ENCODE results near the gene OR2A12.
"Not testable (repeated sequence)": the region's sequence is repeated elsewhere in the genome, so short reads cannot be mapped to it uniquely, and the experiment has no call there.

The OR2A12 gene

GRCh38 chr7:144118341-144118740 is 32.3 kb downstream of the OR2A12 start:
- Histone ChIP-seq H3K4me3 (ENCODE audit: low read depth in 1 of 2, low read length in 2 of 2) (no peak overlapping the region), H3K36me3 (ENCODE audit: control insufficient read depth in 1 of 2, insufficient read depth in 2 of 2, low read length in 2 of 2) (no peaks in the 10 kb centered on the region), H3K27ac (ENCODE audit: low read length) (no peak overlapping the region), H3K27me3 (ENCODE audit: low read depth, low read length) (no peaks in the 10 kb centered on the region), H3K4me1 (ENCODE audit: control insufficient read depth in 1 of 2, insufficient read depth in 2 of 2, low read length in 2 of 2) (no peaks in the 10 kb centered on the region), H3K9me3 (ENCODE audit: control insufficient read depth in 1 of 2, low read length in 2 of 2) (no peaks in the 10 kb centered on the region)

- no peak within 1 kb of the TSS for H3K4me3 ChIP-seq (ENCODE audit: low read depth in 1 of 2, low read length in 2 of 2)
- H3K4me1 ChIP-seq (ENCODE audit: control insufficient read depth in 1 of 2, insufficient read depth in 2 of 2, low read length in 2 of 2), result no peaks in the 10 kb centered on the region
- H3K27ac ChIP-seq (ENCODE audit: low read length), result no peak within 1 kb of the TSS
- H3K9me3 ChIP-seq (ENCODE audit: control insufficient read depth in 1 of 2, low read length in 2 of 2), result no peaks in the 10 kb centered on the region
- H3K36me3 ChIP-seq (ENCODE audit: control insufficient read depth in 1 of 2, insufficient read depth in 2 of 2, low read length in 2 of 2), result no peaks in the 10 kb centered on the region
- no peaks in the 10 kb centered on the region for H3K27me3 ChIP-seq (ENCODE audit: low read depth, low read length)
Measured at GRCh38 chr7:144122876-144123275, 36.8 kb downstream of the OR2A12 start, which contains the start of gene OR2A14. Gene OR2A14, plus strand, starts transcription at chr7:144123176. Its CDS starts 5,937 bp downstream, at chr7:144129113.

- H3K4me3 ChIP-seq (ENCODE audit: low read depth in 1 of 2, low read length in 2 of 2), result no peak overlapping the region
- H3K36me3 ChIP-seq (ENCODE audit: control insufficient read depth in 1 of 2, insufficient read depth in 2 of 2, low read length in 2 of 2), result no peaks in the 10 kb centered on the region
- H3K27me3 ChIP-seq (ENCODE audit: low read depth, low read length), result no peaks in the 10 kb centered on the region
- no peaks in the 10 kb centered on the region for H3K9me3 ChIP-seq (ENCODE audit: control insufficient read depth in 1 of 2, low read length in 2 of 2)
- H3K27ac ChIP-seq (ENCODE audit: low read length), result no peak overlapping the region
- no peaks in the 10 kb centered on the region for H3K4me1 ChIP-seq (ENCODE audit: control insufficient read depth in 1 of 2, insufficient read depth in 2 of 2, low read length in 2 of 2)
Measured at GRCh38 chr7:144127714-144128334, 41.7 kb downstream of the OR2A12 start.

- not testable (repeated sequence) for H3K36me3 ChIP-seq (ENCODE audit: control insufficient read depth in 1 of 2, insufficient read depth in 2 of 2, low read length in 2 of 2); H3K27me3 ChIP-seq (ENCODE audit: low read depth, low read length); H3K9me3 ChIP-seq (ENCODE audit: control insufficient read depth in 1 of 2, low read length in 2 of 2); H3K4me3 ChIP-seq (ENCODE audit: low read depth in 1 of 2, low read length in 2 of 2); H3K27ac ChIP-seq (ENCODE audit: low read length); H3K4me1 ChIP-seq (ENCODE audit: control insufficient read depth in 1 of 2, insufficient read depth in 2 of 2, low read length in 2 of 2)
Measured at GRCh38 chr7:144129601-144130000, 43.5 kb downstream of the OR2A12 start.

GRCh38 chr7:144130730-144131129 is 44.7 kb downstream of the OR2A12 start:
- Histone ChIP-seq H3K4me1 (ENCODE audit: control insufficient read depth in 1 of 2, insufficient read depth in 2 of 2, low read length in 2 of 2) (no peaks in the 10 kb centered on the region), H3K4me3 (ENCODE audit: low read depth in 1 of 2, low read length in 2 of 2) (no peak overlapping the region), H3K9me3 (ENCODE audit: control insufficient read depth in 1 of 2, low read length in 2 of 2) (no peaks in the 10 kb centered on the region), H3K27ac (ENCODE audit: low read length) (no peak overlapping the region), H3K27me3 (ENCODE audit: low read depth, low read length) (no peaks in the 10 kb centered on the region), H3K36me3 (ENCODE audit: control insufficient read depth in 1 of 2, insufficient read depth in 2 of 2, low read length in 2 of 2) (no peaks in the 10 kb centered on the region)

GRCh38 chr7:144132262-144132661 is 46.2 kb downstream of the OR2A12 start:
- no peak overlapping the region for H3K27ac ChIP-seq (ENCODE audit: low read length)
- H3K9me3 ChIP-seq (ENCODE audit: control insufficient read depth in 1 of 2, low read length in 2 of 2), result no peaks in the 10 kb centered on the region
- H3K4me1 ChIP-seq (ENCODE audit: control insufficient read depth in 1 of 2, insufficient read depth in 2 of 2, low read length in 2 of 2), result no peaks in the 10 kb centered on the region
- H3K4me3 ChIP-seq (ENCODE audit: low read depth in 1 of 2, low read length in 2 of 2), result no peak overlapping the region
- H3K27me3 ChIP-seq (ENCODE audit: low read depth, low read length), result no peaks in the 10 kb centered on the region
- H3K36me3 ChIP-seq (ENCODE audit: control insufficient read depth in 1 of 2, insufficient read depth in 2 of 2, low read length in 2 of 2), result no peaks in the 10 kb centered on the region

- Histone ChIP-seq H3K36me3 (ENCODE audit: control insufficient read depth in 1 of 2, insufficient read depth in 2 of 2, low read length in 2 of 2) (no peaks in the 10 kb centered on the region), H3K27me3 (ENCODE audit: low read depth, low read length) (no peaks in the 10 kb centered on the region), H3K4me3 (ENCODE audit: low read depth in 1 of 2, low read length in 2 of 2) (no peak overlapping the region), H3K9me3 (ENCODE audit: control insufficient read depth in 1 of 2, low read length in 2 of 2) (no peaks in the 10 kb centered on the region), H3K4me1 (ENCODE audit: control insufficient read depth in 1 of 2, insufficient read depth in 2 of 2, low read length in 2 of 2) (no peaks in the 10 kb centered on the region), H3K27ac (ENCODE audit: low read length) (no peak overlapping the region)
Measured at GRCh38 chr7:144133307-144133706, 47.2 kb downstream of the OR2A12 start.

GRCh38 chr7:144134116-144134515 is 48.0 kb downstream of the OR2A12 start:
- H3K4me1 ChIP-seq (ENCODE audit: control insufficient read depth in 1 of 2, insufficient read depth in 2 of 2, low read length in 2 of 2), result no peaks in the 10 kb centered on the region
- H3K36me3 ChIP-seq (ENCODE audit: control insufficient read depth in 1 of 2, insufficient read depth in 2 of 2, low read length in 2 of 2), result no peaks in the 10 kb centered on the region
- no peak overlapping the region for H3K27ac ChIP-seq (ENCODE audit: low read length)
- no peak overlapping the region for H3K4me3 ChIP-seq (ENCODE audit: low read depth in 1 of 2, low read length in 2 of 2)
- no peaks in the 10 kb centered on the region for H3K9me3 ChIP-seq (ENCODE audit: control insufficient read depth in 1 of 2, low read length in 2 of 2)
- H3K27me3 ChIP-seq (ENCODE audit: low read depth, low read length), result no peaks in the 10 kb centered on the region

- Histone ChIP-seq H3K9me3 (ENCODE audit: control insufficient read depth in 1 of 2, low read length in 2 of 2) (no peaks in the 10 kb centered on the region), H3K36me3 (ENCODE audit: control insufficient read depth in 1 of 2, insufficient read depth in 2 of 2, low read length in 2 of 2) (no peaks in the 10 kb centered on the region), H3K27ac (ENCODE audit: low read length) (no peak overlapping the region), H3K4me3 (ENCODE audit: low read depth in 1 of 2, low read length in 2 of 2) (no peak overlapping the region), H3K27me3 (ENCODE audit: low read depth, low read length) (no peaks in the 10 kb centered on the region), H3K4me1 (ENCODE audit: control insufficient read depth in 1 of 2, insufficient read depth in 2 of 2, low read length in 2 of 2) (no peaks in the 10 kb centered on the region)
Measured at GRCh38 chr7:144137501-144137900, 51.4 kb downstream of the OR2A12 start.

- Histone ChIP-seq H3K27me3 (ENCODE audit: low read depth, low read length) (no peaks in the 10 kb centered on the region), H3K9me3 (ENCODE audit: control insufficient read depth in 1 of 2, low read length in 2 of 2) (peaks cover 0 to 6% of the 10 kb centered on the region in 2 donors), H3K27ac (ENCODE audit: low read length) (no peak overlapping the region), H3K36me3 (ENCODE audit: control insufficient read depth in 1 of 2, insufficient read depth in 2 of 2, low read length in 2 of 2) (no peaks in the 10 kb centered on the region), H3K4me3 (ENCODE audit: low read depth in 1 of 2, low read length in 2 of 2) (no peak overlapping the region), H3K4me1 (ENCODE audit: control insufficient read depth in 1 of 2, insufficient read depth in 2 of 2, low read length in 2 of 2) (no peaks in the 10 kb centered on the region)
Measured at GRCh38 chr7:144142187-144142586, 56.1 kb downstream of the OR2A12 start.

- Histone ChIP-seq H3K27me3 (ENCODE audit: low read depth, low read length) (no peaks in the 10 kb centered on the region), H3K27ac (ENCODE audit: low read length) (no peak overlapping the region), H3K36me3 (ENCODE audit: control insufficient read depth in 1 of 2, insufficient read depth in 2 of 2, low read length in 2 of 2) (no peaks in the 10 kb centered on the region), H3K4me1 (ENCODE audit: control insufficient read depth in 1 of 2, insufficient read depth in 2 of 2, low read length in 2 of 2) (no peaks in the 10 kb centered on the region), H3K9me3 (ENCODE audit: control insufficient read depth in 1 of 2, low read length in 2 of 2) (peaks cover 8 to 21% of the 10 kb centered on the region in 2 donors), H3K4me3 (ENCODE audit: low read depth in 1 of 2, low read length in 2 of 2) (no peak overlapping the region)
Measured at GRCh38 chr7:144144426-144144825, 58.3 kb downstream of the OR2A12 start.

GRCh38 chr7:144148224-144148827 is 62.2 kb downstream of the OR2A12 start:
- Histone ChIP-seq H3K27me3 (ENCODE audit: low read depth, low read length) (no peaks in the 10 kb centered on the region), H3K27ac (ENCODE audit: low read length) (no peak overlapping the region), H3K36me3 (ENCODE audit: control insufficient read depth in 1 of 2, insufficient read depth in 2 of 2, low read length in 2 of 2) (no peaks in the 10 kb centered on the region), H3K9me3 (ENCODE audit: control insufficient read depth in 1 of 2, low read length in 2 of 2) (peaks cover 8 to 29% of the 10 kb centered on the region in 2 donors), H3K4me1 (ENCODE audit: control insufficient read depth in 1 of 2, insufficient read depth in 2 of 2, low read length in 2 of 2) (no peaks in the 10 kb centered on the region), H3K4me3 (ENCODE audit: low read depth in 1 of 2, low read length in 2 of 2) (no peak overlapping the region)

Measured in muscle layer of duodenum (tissue), 2 donors.